A673 (cell line): Measurements from ENCODE around the gene RBM20. TPM values are rescaled to one million over a fixed set of nuclear protein-coding genes. Genes with fewer than 3 reads are reported as not detected.

Experiments
- BruUV-seq: library from RNA; stranded (reverse); fragments of 400-500 nt; replicated peaks from 2 replicates; lab custom pipeline; 2021; lab: Mats Ljungman, UMichigan
- CTCF ChIA-PET: fragments of 300-600 bp; sonication (Branson Sonifier 250); formaldehyde crosslinking; loops from one replicate; lab custom pipeline; 2022; ENCODE audit warnings: antibody characterized with exemption; lab: Charles Lee
- POLR2A ChIA-PET: fragments of 300-600 bp; sonication (Branson Sonifier 250); formaldehyde crosslinking; loops from one replicate; lab custom pipeline; 2022; ENCODE audit warnings: antibody characterized with exemption; ENCODE audit not compliant: low non-redundant PET; lab: Charles Lee
- DNase-seq: peaks from one replicate; pipeline ENCODE4 v3.0.0-alpha.2; 2015; ENCODE audit warnings: low spot score
- H3K27ac ChIP-seq: fragments of 200-600 bp; sonication (generic); 2 replicates; pipeline ENCODE4 v1.5.1; 2016; ENCODE audit warnings: mixed run types, low read depth, mild to moderate bottlenecking, mixed read lengths, antibody characterized with exemption, low read length; ENCODE audit not compliant: poor library complexity, severe bottlenecking
- H3K27me3 ChIP-seq: fragments of 200-600 bp; sonication (generic); replicated peaks from 2 replicates; pipeline ENCODE4 v1.6.1; 2017; ENCODE audit warnings: mixed run types, low read depth, mild to moderate bottlenecking, mixed read lengths, antibody characterized with exemption, low read length; ENCODE audit not compliant: insufficient read depth, poor library complexity
- H3K36me3 ChIP-seq: fragments of 200-600 bp; sonication (generic); 2 replicates; pipeline ENCODE4 v1.6.1; 2016; ENCODE audit warnings: mixed run types, mild to moderate bottlenecking, mixed read lengths, antibody characterized with exemption, low read length; ENCODE audit not compliant: insufficient read depth, poor library complexity, severe bottlenecking
- H3K4me1 ChIP-seq: fragments of 200-600 bp; sonication (generic); 2 replicates; pipeline ENCODE4 v1.6.1; 2017; ENCODE audit warnings: mixed run types, mild to moderate bottlenecking, mixed read lengths, antibody characterized with exemption, low read length; ENCODE audit not compliant: insufficient read depth, poor library complexity, severe bottlenecking
- H3K4me3 ChIP-seq: fragments of 200-600 bp; sonication (generic); 2 replicates; pipeline ENCODE4 v1.5.1; 2016; ENCODE audit warnings: low read depth, mixed run types, mild to moderate bottlenecking, mixed read lengths, low read length; ENCODE audit not compliant: poor library complexity, severe bottlenecking
- H3K9me3 ChIP-seq: fragments of 200-600 bp; sonication (generic); 2 replicates; pipeline ENCODE4 v1.6.1; 2016; ENCODE audit warnings: mixed run types, low read depth, mild to moderate bottlenecking, mixed read lengths, antibody characterized with exemption, low read length; ENCODE audit not compliant: poor library complexity, severe bottlenecking
- CTCF ChIP-seq: fragments of 300-800, 200-600 bp; sonication (generic); conservative IDR thresholded peaks from 2 replicates; pipeline ENCODE4 v1.5.1; 2017; ENCODE audit warnings: low read depth, mild to moderate bottlenecking, antibody characterized with exemption, low read length, moderate library complexity, mixed read lengths
- EZH2 ChIP-seq: fragments of 200-600 bp; sonication (generic); IDR thresholded peaks from 2 replicates; pipeline ENCODE4 v1.6.1; 2017; ENCODE audit warnings: borderline replicate concordance, low read depth, mild to moderate bottlenecking, mixed read lengths, antibody characterized with exemption, low read length; ENCODE audit not compliant: poor library complexity, severe bottlenecking
- intact Hi-C: fragments of 100-400 bp; cut with micrococcal nuclease; formaldehyde crosslinking; loops from one replicate; pipeline ENCODE4 v1.10.0; 2022; ENCODE audit not compliant: unreplicated experiment
- total RNA-seq: library from RNA; stranded (reverse); gene quantifications from 2 replicates; pipeline ENCODE4 v1.2.3, GENCODE V29; 2021

The RBM20 gene
- total RNA-seq, 1 experiment from 2014 or later = 1.3 TPM

DNA sequence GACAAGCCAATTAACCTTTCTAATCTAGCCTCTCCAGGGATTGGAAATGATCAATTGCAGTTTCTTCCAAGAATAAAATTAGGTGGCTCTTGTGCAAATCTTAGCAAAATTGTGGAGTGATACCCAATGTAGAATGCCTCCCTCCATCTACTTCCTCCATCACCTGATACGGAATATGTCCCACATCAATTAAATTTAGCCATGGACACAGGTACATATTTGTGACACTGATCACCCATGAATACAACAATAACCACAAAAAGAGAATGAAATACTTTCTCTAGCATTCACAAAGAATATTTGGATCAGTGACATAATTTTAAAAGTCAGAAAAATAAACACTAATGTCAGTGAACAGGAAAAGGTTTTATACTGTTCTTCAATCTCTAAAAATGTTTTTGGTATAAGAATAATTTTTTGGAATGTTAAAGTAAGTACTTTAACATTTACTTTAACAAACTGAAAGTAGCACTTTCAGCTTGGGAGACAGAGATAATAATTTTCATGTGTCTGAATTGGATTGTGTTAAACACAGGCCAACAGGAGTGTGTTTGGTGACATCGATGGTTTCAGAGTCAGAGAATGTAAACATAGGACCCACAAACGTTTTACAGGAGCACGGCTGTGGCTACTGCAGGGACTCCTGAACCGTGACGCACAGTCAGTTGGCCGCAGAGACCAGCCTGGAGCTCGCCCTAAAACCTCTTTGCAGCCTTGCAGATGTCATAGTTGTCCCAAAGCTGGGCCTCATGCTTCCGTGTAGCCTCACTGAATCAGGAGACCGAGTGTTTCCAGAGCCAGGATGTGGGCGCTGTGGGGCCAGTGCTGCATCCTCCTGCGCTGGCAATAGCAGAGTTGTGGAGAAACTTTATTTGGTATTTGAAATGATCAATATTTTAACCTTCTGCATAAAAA lies 7.2 kb downstream of the RBM20 start:
- Histone ChIP-seq H3K27ac (no peak overlapping the region), H3K9me3 (no peaks in the 10 kb centered on the region), H3K4me3 (no peak overlapping the region), H3K27me3 (no peaks in the 10 kb centered on the region), H3K36me3 (no peaks in the 10 kb centered on the region), H3K4me1 (peaks cover 62% of the 10 kb centered on the region)
- TF ChIP-seq CTCF (no peak), EZH2 (no peak)
- CTCF ChIA-PET = no interaction called here
- BruUV-seq = no TSS peak
- POLR2A ChIA-PET = no interaction called here
- DNase-seq = no peak
- intact Hi-C loops = no loop called here

DNA sequence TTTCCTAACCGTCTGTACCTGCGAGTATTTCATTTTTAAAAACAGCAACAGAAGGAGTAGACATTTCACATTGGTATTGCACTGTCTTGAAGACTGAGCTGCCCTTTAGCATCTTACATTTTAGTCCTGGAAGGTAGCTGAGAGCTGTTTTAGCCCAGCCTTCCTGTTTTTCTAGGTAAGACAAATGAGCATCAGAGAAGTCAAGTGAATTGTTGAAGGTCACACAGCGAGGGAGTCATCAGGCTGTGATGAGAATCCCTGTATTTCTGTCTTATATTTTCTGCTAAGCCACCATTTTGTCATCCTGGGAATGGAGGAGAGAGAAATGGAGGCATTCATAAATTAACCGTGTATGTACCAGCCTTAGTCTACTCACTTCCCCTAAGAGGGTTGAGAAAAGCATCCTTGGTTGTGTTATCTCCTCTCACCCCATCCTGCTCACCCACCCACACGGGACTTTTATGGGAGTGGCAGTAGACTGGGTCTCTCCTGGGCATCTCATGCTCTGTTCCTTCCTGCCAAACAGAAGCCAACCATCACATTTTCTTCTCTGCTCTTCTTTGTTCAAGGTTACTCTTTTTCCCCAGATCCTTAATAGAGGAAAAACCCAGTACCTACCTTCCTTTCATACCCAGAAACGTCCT lies 8.5 kb downstream of the RBM20 start:
- DNase-seq = no peak
- peaks cover 53% of the 10 kb centered on the region for H3K4me1 ChIP-seq
- intact Hi-C loops = no loop called here
- H3K27ac ChIP-seq = no peak overlapping the region
- CTCF ChIA-PET = no interaction called here
- TF ChIP-seq CTCF (no peak), EZH2 (no peak)
- H3K36me3 ChIP-seq = no peaks in the 10 kb centered on the region
- no peaks in the 10 kb centered on the region for H3K27me3 ChIP-seq
- POLR2A ChIA-PET = interaction anchor here (0.6 kb wide), 1 partner anchor 20 kb away, joined by 3 read pairs; no protein-coding TSS in a partner anchor
- no TSS peak for BruUV-seq
- H3K9me3 ChIP-seq = no peaks in the 10 kb centered on the region
- H3K4me3 ChIP-seq = no peak overlapping the region

GRCh38 chr10:110655320-110655719 lies 11.2 kb downstream of the RBM20 start:
- no peaks in the 10 kb centered on the region for H3K9me3 ChIP-seq
- POLR2A ChIA-PET = no interaction called here
- no peak for TF ChIP-seq EZH2
- no peak for TF ChIP-seq CTCF
- no peak overlapping the region for H3K27ac ChIP-seq
- H3K36me3 ChIP-seq = no peaks in the 10 kb centered on the region
- no peak overlapping the region for H3K4me3 ChIP-seq
- H3K4me1 ChIP-seq = peaks cover 30% of the 10 kb centered on the region
- peak; percentile 73 for DNase-seq
- intact Hi-C loops = no loop called here
- no peaks in the 10 kb centered on the region for H3K27me3 ChIP-seq
- CTCF ChIA-PET = no interaction called here
- no TSS peak for BruUV-seq
